K562 (cell line): Measurements from ENCODE around the gene GAL3ST1. TPM values are rescaled to one million over a fixed set of nuclear protein-coding genes. Genes with fewer than 3 reads are reported as not detected.

Experiments
- ATAC-seq: fragments of 200-7000 bp; cut with Tn5 transposase; 3 replicates; pipeline ENCODE4 v1.9.1; 2020; ENCODE audit warnings: moderate library complexity
- BruUV-seq: library from RNA; stranded (reverse); fragments of 400-500 nt; replicated peaks from 2 replicates; lab custom pipeline; 2021; lab: Mats Ljungman, UMichigan
- CTCF ChIA-PET: fragments of 300-600 bp; formaldehyde crosslinking; extraction: SDS; loops from one replicate; lab custom pipeline; 2021; ENCODE audit warnings: low intra/inter-chr PET ratio; lab: Yijun Ruan, JAX
- POLR2A ChIA-PET: fragments of 300-600, 350-650 bp; sonication (Branson Sonifier 250); formaldehyde crosslinking; extraction: SDS; loops from one replicate; lab custom pipeline; 2021; ENCODE audit warnings: antibody characterized with exemption, inconsistent platforms; lab: Yijun Ruan, JAX
- DNase-seq, 4 experiments: peaks; one replicate each; pipeline versions ENCODE4 v3.0.0 to v3.0.0-alpha.2; 2011 to 2018; ENCODE audit warnings: low spot score in 3 of 4, mixed read lengths in 3 of 4; ENCODE audit errors: extremely low read depth in 1 of 4
- FAIRE-seq: peaks from 2 replicates; lab custom pipeline; 2011; peaks lifted over from hg19 to GRCh38; lab: Jason Lieb, UNC
- H2AFZ ChIP-seq: 2 replicates; pipeline ENCODE4 v1.6.0; 2011; ENCODE audit warnings: low read depth, low read length, control low read depth, inconsistent platforms
- H3K27ac ChIP-seq: fragments of 200-600 bp; 3 replicates; pipeline ENCODE4 v1.8.0; 2011; ENCODE audit warnings: low read depth, mild to moderate bottlenecking, control low read depth, inconsistent platforms, low read length, moderate library complexity, mixed read lengths; ENCODE audit errors: extremely low read depth
- H3K27me3 ChIP-seq, 2 experiments: fragments of 300-600 bp in 1 of 2; 2 replicates in 1 of 2; 3 replicates in 1 of 2; pipeline versions ENCODE4 v1.6.0 to v1.8.0; 2011; ENCODE audit warnings: inconsistent platforms in 2 of 2, low read length in 2 of 2, mild to moderate bottlenecking in 1 of 2, mixed read lengths in 1 of 2, moderate library complexity in 1 of 2; ENCODE audit not compliant: control insufficient read depth in 2 of 2, insufficient read depth in 2 of 2
- H3K36me3 ChIP-seq: fragments of 300-600 bp; 3 replicates; pipeline ENCODE4 v1.8.0; 2011; ENCODE audit warnings: mild to moderate bottlenecking, low read length, inconsistent platforms; ENCODE audit not compliant: control insufficient read depth, insufficient read depth
- H3K4me1 ChIP-seq, 2 experiments: fragments of 200-600 bp in 1 of 2; replicated peaks in 1 of 2; 2 replicates in 1 of 2; 3 replicates in 1 of 2; pipeline versions ENCODE4 v1.5.1 to v1.8.0; 2011; ENCODE audit warnings: inconsistent platforms in 2 of 2, low read length in 2 of 2, mild to moderate bottlenecking in 1 of 2, mixed read lengths in 1 of 2, moderate library complexity in 1 of 2; ENCODE audit not compliant: control insufficient read depth in 2 of 2, insufficient read depth in 2 of 2
- H3K4me2 ChIP-seq: 2 replicates; pipeline ENCODE4 v1.6.1; 2011; ENCODE audit warnings: low read length, control low read depth, inconsistent platforms, mixed read lengths; ENCODE audit not compliant: insufficient read depth
- H3K4me3 ChIP-seq: fragments of 200-600 bp; sonication (generic), shearing (Covaris generic); 2 replicates; pipeline ENCODE4 v1.5.1; 2016; ENCODE audit warnings: control low read depth, inconsistent platforms
- H3K79me2 ChIP-seq: fragments of 200-600 bp; 3 replicates; pipeline ENCODE4 v1.8.0; 2011; ENCODE audit warnings: low read length, inconsistent platforms; ENCODE audit not compliant: control insufficient read depth, insufficient read depth
- H3K9ac ChIP-seq, 2 experiments: 2 replicates each; pipeline versions ENCODE4 v1.6.0 to v1.6.1; 2011; ENCODE audit warnings: low read depth in 2 of 2, low read length in 2 of 2, control low read depth in 1 of 2, inconsistent platforms in 1 of 2, mild to moderate bottlenecking in 1 of 2, mixed read lengths in 1 of 2; ENCODE audit not compliant: insufficient read depth in 1 of 2
- H3K9me1 ChIP-seq: one replicate; pipeline ENCODE4 v1.6.0; 2011; ENCODE audit warnings: inconsistent platforms, mild to moderate bottlenecking, low read length, moderate library complexity; ENCODE audit not compliant: control insufficient read depth, insufficient read depth
- H3K9me3 ChIP-seq: replicated peaks from 2 replicates; pipeline ENCODE4 v1.5.1; 2011; ENCODE audit warnings: low read depth, low read length, inconsistent platforms; ENCODE audit not compliant: control insufficient read depth, insufficient read depth
- H4K20me1 ChIP-seq: replicated peaks from 2 replicates; pipeline ENCODE4 v1.6.1; 2011; ENCODE audit warnings: low read length, inconsistent platforms, mixed read lengths; ENCODE audit not compliant: control insufficient read depth, insufficient read depth
- ATF6 ChIP-seq: sonication (generic); formaldehyde crosslinking; IDR thresholded peaks from 2 replicates; pipeline ENCODE4 v1.4.0; 2020; ENCODE audit warnings: mild to moderate bottlenecking, missing genetic modification reagents
- CBFA2T2 ChIP-seq: fragments of 450-650 bp; conservative IDR thresholded peaks from 2 replicates; pipeline ENCODE4 v1.6.1; 2017; ENCODE audit warnings: mild to moderate bottlenecking
- CBFA2T3 ChIP-seq: fragments of 450-650 bp; IDR thresholded peaks from 2 replicates; pipeline ENCODE4 v1.6.1; 2017
- CEBPB ChIP-seq: fragments of 450-650 bp; IDR thresholded peaks from 2 replicates; pipeline ENCODE4 v1.6.1; 2016; ENCODE audit warnings: missing genetic modification characterization, missing compliant biosample characterization
- CEBPG ChIP-seq, 3 experiments: fragments of 200-800 bp in 1 of 3; sonication (Bioruptor generic) in 1 of 3; sonication (generic) in 1 of 3; formaldehyde crosslinking in 1 of 3; IDR thresholded peaks in 2 of 3; conservative IDR thresholded peaks in 1 of 3; 2 replicates each; pipeline versions ENCODE4 v1.6.1 to v1.8.0; 2016 to 2022; ENCODE audit warnings: missing compliant biosample characterization in 2 of 3, missing genetic modification characterization in 2 of 3, mild to moderate bottlenecking in 1 of 3, missing genetic modification reagents in 1 of 3
- GATAD2B ChIP-seq: fragments of 450-650 bp; IDR thresholded peaks from 2 replicates; pipeline ENCODE4 v1.6.1; 2017; ENCODE audit warnings: mild to moderate bottlenecking, borderline replicate concordance
- PHF21A ChIP-seq: fragments of 450-650 bp; IDR thresholded peaks from 2 replicates; pipeline ENCODE4 v1.6.1; 2017; ENCODE audit warnings: low read depth, borderline replicate concordance
- PRPF4 ChIP-seq: fragments of 200-400 bp; formaldehyde crosslinking; IDR thresholded peaks from one replicate; pipeline ENCODE4 v1.6.1; 2017; ENCODE audit warnings: low read length, low read depth, mild to moderate bottlenecking; ENCODE audit not compliant: insufficient read depth, poor library complexity, severe bottlenecking
- TAL1 ChIP-seq: fragments of 450-650 bp; IDR thresholded peaks from 2 replicates; pipeline ENCODE4 v1.6.1; 2016; ENCODE audit warnings: mild to moderate bottlenecking
- TCF3 ChIP-seq: sonication (generic); formaldehyde crosslinking; IDR thresholded peaks from 2 replicates; pipeline ENCODE4 v1.4.0; 2020; ENCODE audit warnings: mild to moderate bottlenecking, missing genetic modification reagents
- TEAD4 ChIP-seq, 2 experiments: sonication (generic) in 1 of 2; formaldehyde crosslinking in 1 of 2; IDR thresholded peaks; 2 replicates each; pipeline versions ENCODE4 v1.6.1 to v1.8.0; 2012 to 2022; ENCODE audit warnings: borderline replicate concordance in 1 of 2, inconsistent platforms in 1 of 2, low read length in 1 of 2, mild to moderate bottlenecking in 1 of 2, missing genetic modification reagents in 1 of 2
- WGBS: fragments of 100-300 bp; shearing (Covaris generic); methylation state at CpG from one replicate; pipeline ENCODE4 v1.1.6; 2016; ENCODE audit warnings: low coverage, mixed read lengths; ENCODE audit not compliant: insufficient coverage; ENCODE audit errors: missing lambda C conversion rate; 5-methylcytosine and 5-hydroxymethylcytosine counted together
- in situ Hi-C: fragments of 300-500 bp; cut with MboI; formaldehyde crosslinking; loops from 4 replicates; pipeline ENCODE4 v1.15.0; 2018; ENCODE audit warnings: inconsistent platforms, mixed read lengths
- intact Hi-C: fragments of 100-400 bp; cut with micrococcal nuclease; formaldehyde crosslinking; loops from 2 replicates; pipeline ENCODE4 v1.14.2; 2022
- polyA plus RNA-seq, 8 experiments: library from polyadenylated mRNA; depleted of rRNA in 4 of 8; stranded (reverse) in 5 of 8; unstranded in 3 of 8; fragments of >200 nt; fragmentation: Nextera tagmentation in 2 of 8; fragmentation: Illumina TruSeq in 1 of 8; extraction: Ambion mirVana in 2 of 8; extraction: Trizol in 1 of 8; gene quantifications; 2 replicates each; pipeline versions ENCODE4 v1.2.1 to v1.2.3, GENCODE V29; 2011 to 2014; ENCODE audit warnings: inconsistent platforms in 1 of 8, missing spikeins in 1 of 8
- total RNA-seq, 7 experiments: library from RNA; depleted of rRNA in 6 of 7; stranded (reverse); fragments of >200 nt in 6 of 7; fragmentation: Illumina TruSeq in 2 of 7; extraction: Trizol in 2 of 7; gene quantifications; 2 replicates each; pipeline versions ENCODE4 v1.2.1 to v1.2.3, GENCODE V29; 2011 to 2021; ENCODE audit warnings: low replicate concordance in 1 of 7
- TF ChIP-seq, protein P1 (sequence below): IDR thresholded peaks from 2 replicates; pipeline ENCODE4 v1.6.1; 2011; ENCODE audit warnings: borderline replicate concordance, low read depth, mild to moderate bottlenecking, moderate library complexity, low read length; ENCODE audit not compliant: insufficient read depth, poor library complexity, severe bottlenecking

Gene GAL3ST1
- total and polyA plus RNA-seq, 9 of the 15 experiments (the other 6 are each of a cell fraction or from before 2014, with no cell fraction given), result 0.03 to 1.9 (median 0.33) TPM; not detected in 1

- TF ChIP-seq, protein P1, sequence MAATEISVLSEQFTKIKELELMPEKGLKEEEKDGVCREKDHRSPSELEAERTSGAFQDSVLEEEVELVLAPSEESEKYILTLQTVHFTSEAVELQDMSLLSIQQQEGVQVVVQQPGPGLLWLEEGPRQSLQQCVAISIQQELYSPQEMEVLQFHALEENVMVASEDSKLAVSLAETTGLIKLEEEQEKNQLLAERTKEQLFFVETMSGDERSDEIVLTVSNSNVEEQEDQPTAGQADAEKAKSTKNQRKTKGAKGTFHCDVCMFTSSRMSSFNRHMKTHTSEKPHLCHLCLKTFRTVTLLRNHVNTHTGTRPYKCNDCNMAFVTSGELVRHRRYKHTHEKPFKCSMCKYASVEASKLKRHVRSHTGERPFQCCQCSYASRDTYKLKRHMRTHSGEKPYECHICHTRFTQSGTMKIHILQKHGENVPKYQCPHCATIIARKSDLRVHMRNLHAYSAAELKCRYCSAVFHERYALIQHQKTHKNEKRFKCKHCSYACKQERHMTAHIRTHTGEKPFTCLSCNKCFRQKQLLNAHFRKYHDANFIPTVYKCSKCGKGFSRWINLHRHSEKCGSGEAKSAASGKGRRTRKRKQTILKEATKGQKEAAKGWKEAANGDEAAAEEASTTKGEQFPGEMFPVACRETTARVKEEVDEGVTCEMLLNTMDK, result no peak
- TF ChIP-seq GATAD2B, result no peak
- TF ChIP-seq PHF21A, result no peak
Observed at GRCh38 chr22:30526656-30527055, 47.8 kb downstream of the GAL3ST1 start (continued).

DNA sequence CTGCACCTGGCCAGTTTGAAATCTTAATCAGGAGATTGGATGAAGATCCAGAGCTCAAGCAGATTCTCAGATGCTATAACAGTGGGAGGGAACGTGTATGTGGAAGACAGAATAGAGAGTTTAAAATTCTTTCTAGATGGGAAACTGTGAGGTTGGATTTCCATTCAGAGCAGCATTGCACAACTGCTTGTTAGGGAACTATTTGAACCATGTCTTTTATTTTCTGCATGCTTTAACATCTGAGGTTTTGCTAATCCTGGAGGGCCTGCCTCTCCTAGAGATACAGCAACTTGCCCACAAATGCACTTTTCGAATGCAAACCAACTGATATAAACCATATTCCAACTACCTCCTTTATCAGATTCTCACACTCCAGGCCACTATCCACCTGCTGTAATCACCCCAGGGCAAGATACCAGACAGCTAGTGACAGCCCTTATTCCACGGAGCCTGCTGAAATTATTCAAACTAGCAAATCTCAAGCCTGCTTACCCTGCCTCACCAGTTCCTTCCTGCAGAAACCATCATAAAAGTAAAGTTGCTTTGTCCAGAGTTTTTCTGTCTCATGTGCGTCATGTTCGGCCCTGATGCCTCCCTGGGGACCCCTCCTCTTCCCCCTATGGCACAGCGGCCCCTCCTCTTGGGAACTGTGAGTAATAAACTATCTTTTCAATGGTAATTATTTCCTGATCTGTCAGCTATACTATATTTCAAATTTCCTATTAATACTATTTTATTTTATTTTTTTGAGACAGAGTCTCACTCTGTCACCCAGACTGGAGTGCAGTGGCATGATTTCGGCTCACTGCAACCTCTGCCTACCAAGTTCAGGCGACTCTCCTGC, 50.6 kb downstream of the GAL3ST1 start:
- Histone ChIP-seq H3K4me2 (no peak overlapping the region), H3K27me3 (no peaks in the 10 kb centered on the region), H4K20me1 (no peaks in the 10 kb centered on the region), H3K27ac (no peak overlapping the region), H3K9me3 (no peaks in the 10 kb centered on the region), H3K4me1 (peaks cover 0 to 7% of the 10 kb centered on the region in 2 experiments; a peak in 3 of 5 replicates), H3K9me1 (no peaks in the 10 kb centered on the region), H3K79me2 (no peaks in the 10 kb centered on the region)
- 32% methylated on average over 8 of the region's 8 CpGs for WGBS
- in situ Hi-C loops, result no loop called here
- FAIRE-seq (no peak), ATAC-seq (no peak)
- ChIA-PET POLR2A (interaction anchor here (0.6 kb wide), 2 partner anchors 23 kb away, joined by 3 to 5 read pairs; no protein-coding TSS in a partner anchor), CTCF (no interaction called here)
- TF ChIP-seq CEBPB (tag) (peak; percentile 20; the same call in 1 of the 2 replicates), TAL1 (peak; percentile 33; the same call in 1 of the 2 replicates), TEAD4 (IDR thresholded peaks at IDR 0.05; ENCODE audit: low read length) (peak; percentile 69), TEAD4 (CRISPR knock-in tag; IDR thresholded peaks at IDR 0.05; ENCODE audit: borderline replicate concordance) (no peak), CBFA2T3 (peak; percentile 67), CEBPG (CRISPR knock-in tag; IDR thresholded peaks at IDR 0.05) (0 out of 2 replicates have a peak, but pooled peaks have one; percentile 17), CEBPG (tag; conservative IDR thresholded peaks at IDR 0.05 in 1 of 2, IDR thresholded peaks at IDR 0.05 in 1 of 2) (no peak), PRPF4 (no peak), TCF3 (CRISPR knock-in tag) (peak; percentile 59), ATF6 (CRISPR knock-in tag) (no peak), CBFA2T2 (peak; percentile 48)
- TF ChIP-seq, all 486 proteins: peak for 7
- peak in 1 of 4 experiments; percentile 24 for DNase-seq
- H3K36me3 ChIP-seq, result no peaks in the 10 kb centered on the region
- H3K9ac ChIP-seq, result no peak overlapping the region; a peak in 1 of 4 replicates
- intact Hi-C loops, result no loop called here
- BruUV-seq, result no TSS peak
- H3K4me3 ChIP-seq, result no peak overlapping the region
- H2AFZ ChIP-seq, result no peak overlapping the region
